DOHH2 (cell line): ENCODE data around the gene CLCN3.

Source experiments
- EZH2phosphoT487 ChIP-seq: fragments of 200-600 bp; sonication (generic); IDR thresholded peaks from 2 replicates; pipeline ENCODE4 v1.6.1; 2017; ENCODE audit warnings: borderline replicate concordance, mild to moderate bottlenecking, antibody characterized with exemption, low read length, moderate library complexity, mixed read lengths
- TF ChIP-seq, protein P1 (sequence below): fragments of 200-600 bp; sonication (generic); IDR thresholded peaks from one replicate; pipeline ENCODE4 v1.5.1; 2014; ENCODE audit warnings: antibody characterized with exemption, mild to moderate bottlenecking, low read depth, low read length; ENCODE audit not compliant: poor library complexity, severe bottlenecking

DNA sequence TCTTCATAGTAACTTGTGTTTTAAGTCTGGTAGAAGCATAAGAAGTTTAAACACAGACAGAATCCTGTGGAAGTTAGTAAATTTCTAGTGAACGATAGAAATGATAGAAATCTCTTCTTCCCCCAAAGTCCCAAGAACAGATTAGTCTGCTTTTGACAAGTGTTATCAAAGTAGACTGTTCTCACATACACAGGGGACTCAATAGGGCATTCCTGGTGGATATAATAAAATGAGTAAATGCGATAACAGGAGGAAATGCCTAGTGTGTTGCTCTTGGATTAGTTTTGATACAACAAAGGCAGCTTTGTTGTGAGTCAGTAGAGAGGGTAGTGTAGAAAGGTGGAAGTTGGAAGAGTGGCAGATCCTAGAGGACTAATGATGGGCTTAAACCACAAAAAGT, 43.5 kb downstream of the CLCN3 start:
- TF ChIP-seq, protein P1, sequence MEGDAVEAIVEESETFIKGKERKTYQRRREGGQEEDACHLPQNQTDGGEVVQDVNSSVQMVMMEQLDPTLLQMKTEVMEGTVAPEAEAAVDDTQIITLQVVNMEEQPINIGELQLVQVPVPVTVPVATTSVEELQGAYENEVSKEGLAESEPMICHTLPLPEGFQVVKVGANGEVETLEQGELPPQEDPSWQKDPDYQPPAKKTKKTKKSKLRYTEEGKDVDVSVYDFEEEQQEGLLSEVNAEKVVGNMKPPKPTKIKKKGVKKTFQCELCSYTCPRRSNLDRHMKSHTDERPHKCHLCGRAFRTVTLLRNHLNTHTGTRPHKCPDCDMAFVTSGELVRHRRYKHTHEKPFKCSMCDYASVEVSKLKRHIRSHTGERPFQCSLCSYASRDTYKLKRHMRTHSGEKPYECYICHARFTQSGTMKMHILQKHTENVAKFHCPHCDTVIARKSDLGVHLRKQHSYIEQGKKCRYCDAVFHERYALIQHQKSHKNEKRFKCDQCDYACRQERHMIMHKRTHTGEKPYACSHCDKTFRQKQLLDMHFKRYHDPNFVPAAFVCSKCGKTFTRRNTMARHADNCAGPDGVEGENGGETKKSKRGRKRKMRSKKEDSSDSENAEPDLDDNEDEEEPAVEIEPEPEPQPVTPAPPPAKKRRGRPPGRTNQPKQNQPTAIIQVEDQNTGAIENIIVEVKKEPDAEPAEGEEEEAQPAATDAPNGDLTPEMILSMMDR = no peak
- no peak for TF ChIP-seq EZH2phosphoT487
